Measurements from ENCODE around the gene KCNK6.

DNA sequence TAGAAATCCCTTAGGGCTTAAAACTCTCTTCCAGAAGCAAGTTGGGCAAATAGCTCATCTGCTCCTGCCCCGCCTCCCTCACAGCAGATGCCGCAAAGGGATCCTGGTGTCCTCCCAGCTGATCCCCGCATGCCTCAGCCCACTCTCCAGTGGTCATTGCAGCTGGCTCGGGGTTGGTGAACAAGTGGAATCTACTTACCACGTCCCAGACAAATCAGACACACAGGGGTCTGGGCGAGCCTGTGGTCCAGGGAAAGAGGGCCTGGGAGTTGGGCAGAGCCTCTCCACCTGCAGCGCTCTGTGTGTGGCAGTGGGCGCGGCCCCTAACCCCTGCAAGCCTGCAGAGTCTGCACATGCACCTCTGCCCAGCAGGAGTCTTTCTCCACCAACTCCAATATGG lies 26.4 kb upstream of the KCNK6 start:
- TF ChIP-seq, protein P1, sequence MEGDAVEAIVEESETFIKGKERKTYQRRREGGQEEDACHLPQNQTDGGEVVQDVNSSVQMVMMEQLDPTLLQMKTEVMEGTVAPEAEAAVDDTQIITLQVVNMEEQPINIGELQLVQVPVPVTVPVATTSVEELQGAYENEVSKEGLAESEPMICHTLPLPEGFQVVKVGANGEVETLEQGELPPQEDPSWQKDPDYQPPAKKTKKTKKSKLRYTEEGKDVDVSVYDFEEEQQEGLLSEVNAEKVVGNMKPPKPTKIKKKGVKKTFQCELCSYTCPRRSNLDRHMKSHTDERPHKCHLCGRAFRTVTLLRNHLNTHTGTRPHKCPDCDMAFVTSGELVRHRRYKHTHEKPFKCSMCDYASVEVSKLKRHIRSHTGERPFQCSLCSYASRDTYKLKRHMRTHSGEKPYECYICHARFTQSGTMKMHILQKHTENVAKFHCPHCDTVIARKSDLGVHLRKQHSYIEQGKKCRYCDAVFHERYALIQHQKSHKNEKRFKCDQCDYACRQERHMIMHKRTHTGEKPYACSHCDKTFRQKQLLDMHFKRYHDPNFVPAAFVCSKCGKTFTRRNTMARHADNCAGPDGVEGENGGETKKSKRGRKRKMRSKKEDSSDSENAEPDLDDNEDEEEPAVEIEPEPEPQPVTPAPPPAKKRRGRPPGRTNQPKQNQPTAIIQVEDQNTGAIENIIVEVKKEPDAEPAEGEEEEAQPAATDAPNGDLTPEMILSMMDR (conservative IDR thresholded peaks at IDR 0.05 in 1 of 2, IDR thresholded peaks at IDR 0.05 in 1 of 2; ENCODE audit: extremely low read depth in 1 of 2, insufficient read depth in 1 of 2, low read depth in 1 of 2, low read length in 2 of 2): no peak
- no peak for TF ChIP-seq EZH2 (IDR thresholded peaks at IDR 0.05; ENCODE audit: borderline replicate concordance, low read length)

Data from mammary epithelial cell (primary cell).